Suprapubic skin (tissue), 4 donors: ENCODE measurements around the gene FBRS. TPM values are rescaled to one million over a fixed set of nuclear protein-coding genes. Genes with fewer than 3 reads are reported as not detected.

Experiments used
- DNase-seq, 2 donors: peaks; one replicate each; pipeline ENCODE4 v3.0.0-alpha.2; 2019; ENCODE audit warnings: low spot score in 2 of 2
- H3K27ac ChIP-seq: fragments of 200-600 bp; sonication (generic); one replicate; pipeline ENCODE4 v1.5.1; 2019
- H3K27me3 ChIP-seq: fragments of 200-600 bp; sonication (generic); one replicate; pipeline ENCODE4 v1.5.1; 2019
- H3K36me3 ChIP-seq: fragments of 200-600 bp; sonication (generic); one replicate; pipeline ENCODE4 v1.5.1; 2019
- H3K4me1 ChIP-seq: fragments of 200-600 bp; sonication (generic); one replicate; pipeline ENCODE4 v1.5.1; 2019
- H3K4me3 ChIP-seq: fragments of 200-600 bp; sonication (generic); one replicate; pipeline ENCODE4 v1.5.1; 2019; ENCODE audit warnings: mild to moderate bottlenecking
- H3K9me3 ChIP-seq: fragments of 200-600 bp; sonication (generic); one replicate; pipeline ENCODE4 v1.5.1; 2019
- EP300 ChIP-seq: sonication (generic); formaldehyde crosslinking; IDR thresholded peaks from one replicate; pipeline ENCODE4 v1.6.1; 2017; ENCODE audit warnings: antibody characterized with exemption
- POLR2A ChIP-seq, 2 donors: fragments of 450-650 bp; IDR thresholded peaks; one replicate each; pipeline ENCODE4 v1.6.1; 2017; ENCODE audit warnings: antibody characterized with exemption in 2 of 2, mild to moderate bottlenecking in 2 of 2, moderate library complexity in 2 of 2
- POLR2AphosphoS5 ChIP-seq, 3 donors: sonication (generic); formaldehyde crosslinking; IDR thresholded peaks; one replicate each; pipeline ENCODE4 v1.6.1; 2017; ENCODE audit warnings: antibody characterized with exemption in 3 of 3
- WGBS: methylation state at CpG from one replicate; pipeline ENCODE4 v1.1.5; 2018; 5-methylcytosine and 5-hydroxymethylcytosine counted together
- total RNA-seq, 4 donors: library from RNA; depleted of rRNA; stranded (reverse); fragments of >200 nt; gene quantifications; one replicate each; pipeline ENCODE4 v1.1.0, GENCODE V29; 2016
- TF ChIP-seq, protein P1 (sequence below), 2 donors: fragments of 200-600 bp in 1 of 2; fragments of 450-650 bp in 1 of 2; sonication (generic) in 1 of 2; IDR thresholded peaks; one replicate each; pipeline ENCODE4 v1.5.1; 2016 to 2019; ENCODE audit warnings: antibody characterized with exemption in 2 of 2, mild to moderate bottlenecking in 1 of 2, moderate library complexity in 1 of 2

The FBRS gene
- total RNA-seq, 4 donors from 2014 or later: 64.5 to 81.3 (median 73.1) TPM

DNA sequence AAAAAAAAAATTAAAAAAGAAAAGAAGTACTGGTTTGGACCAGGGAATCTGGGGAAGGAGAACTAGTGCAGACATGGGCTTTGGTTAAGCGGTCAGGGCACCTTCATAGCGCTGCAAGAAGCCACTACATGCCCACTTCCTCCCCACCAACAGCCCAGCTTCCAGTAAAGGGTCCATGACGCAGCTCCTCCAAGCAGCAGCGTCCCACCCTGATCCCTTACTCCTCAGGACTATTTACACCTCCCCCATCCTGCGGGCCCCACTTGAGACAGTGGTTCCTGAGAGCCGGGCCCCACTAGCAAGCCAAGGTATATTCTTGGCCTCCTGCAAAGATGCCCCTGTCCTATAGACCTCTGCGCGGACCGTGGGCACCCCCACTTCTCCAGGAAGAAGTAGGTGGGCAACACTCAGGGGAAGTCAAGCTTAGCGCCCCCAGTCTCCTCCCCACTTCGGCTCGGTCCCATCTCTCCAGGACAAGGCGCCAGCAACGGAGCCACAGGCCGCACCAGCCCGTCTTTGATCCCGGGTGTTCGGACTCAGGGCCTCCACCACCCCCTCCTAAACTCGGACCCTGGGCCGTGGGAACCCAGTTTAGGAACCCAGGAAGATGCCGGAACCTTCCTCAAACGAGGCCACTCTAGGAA lies 8.4 kb upstream of the FBRS start:
- Histone ChIP-seq H3K27ac (peak overlapping the region; percentile 89), H3K36me3 (peaks cover 23% of the 10 kb centered on the region), H3K4me1 (peaks cover 19% of the 10 kb centered on the region), H3K27me3 (no peaks in the 10 kb centered on the region), H3K9me3 (no peaks in the 10 kb centered on the region), H3K4me3 (peak overlapping the region; percentile 76)
- no peak for TF ChIP-seq EP300
- TF ChIP-seq POLR2A (IDR thresholded peaks at IDR 0.05): peak in 1 of 2 donors; percentile 14
- WGBS: 30% methylated on average over 13 of the region's 22 CpGs
- peak in 1 of 2 donors; percentile 86 for DNase-seq

DNA sequence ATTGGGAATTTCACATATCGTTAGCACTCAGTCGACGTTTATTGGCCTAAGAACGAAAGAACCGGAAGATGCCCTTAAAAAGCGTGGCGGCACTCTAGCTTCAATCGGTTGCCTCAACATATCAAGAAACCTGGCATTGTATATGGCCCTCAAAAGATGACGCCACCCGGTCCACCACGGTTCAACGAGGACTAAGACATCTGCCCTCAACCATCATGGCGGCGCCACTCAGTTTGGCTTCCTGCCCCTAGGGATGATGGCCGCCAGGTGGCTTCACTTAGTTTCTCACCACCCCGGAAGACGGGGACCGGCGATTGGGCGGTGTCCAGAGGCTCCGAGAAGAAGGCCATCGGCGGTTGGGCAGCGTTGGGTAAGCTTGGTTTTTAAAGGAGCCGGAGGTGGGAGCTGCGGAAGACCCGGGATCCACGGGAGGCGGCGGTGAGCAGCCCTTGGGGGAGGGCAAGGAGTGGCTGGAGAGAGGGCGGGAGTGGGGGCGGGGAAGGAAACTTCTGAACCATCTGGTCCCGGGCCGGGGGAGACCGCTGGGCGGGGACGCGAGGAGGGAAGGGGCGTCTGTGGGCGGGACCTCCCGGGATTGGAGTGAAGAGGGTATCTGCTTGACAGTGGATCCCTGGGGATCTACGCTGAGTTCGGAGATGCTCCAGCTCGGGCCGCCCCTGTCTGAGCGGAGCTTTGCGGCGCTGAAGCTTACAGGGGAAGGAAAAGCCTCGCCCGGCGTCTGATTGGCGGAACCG lies 7.7 kb upstream of the FBRS start, which contains the start of gene PRR14:
PRR14 (plus strand) TSS at position 592 of the 755 bp plus-strand sequence. CDS start 686 bp downstream, outside the sequence.
- Histone ChIP-seq H3K27me3 (no peaks in the 10 kb centered on the region), H3K9me3 (no peaks in the 10 kb centered on the region), H3K36me3 (peaks cover 30% of the 10 kb centered on the region), H3K4me3 (peak within 1 kb of the TSS; percentile 76), H3K4me1 (peaks cover 19% of the 10 kb centered on the region), H3K27ac (peak within 1 kb of the TSS; percentile 89)
- DNase-seq: peak; percentile 100
- WGBS: 2% methylated on average over 37 of the region's 53 CpGs
- TF ChIP-seq, protein P1, sequence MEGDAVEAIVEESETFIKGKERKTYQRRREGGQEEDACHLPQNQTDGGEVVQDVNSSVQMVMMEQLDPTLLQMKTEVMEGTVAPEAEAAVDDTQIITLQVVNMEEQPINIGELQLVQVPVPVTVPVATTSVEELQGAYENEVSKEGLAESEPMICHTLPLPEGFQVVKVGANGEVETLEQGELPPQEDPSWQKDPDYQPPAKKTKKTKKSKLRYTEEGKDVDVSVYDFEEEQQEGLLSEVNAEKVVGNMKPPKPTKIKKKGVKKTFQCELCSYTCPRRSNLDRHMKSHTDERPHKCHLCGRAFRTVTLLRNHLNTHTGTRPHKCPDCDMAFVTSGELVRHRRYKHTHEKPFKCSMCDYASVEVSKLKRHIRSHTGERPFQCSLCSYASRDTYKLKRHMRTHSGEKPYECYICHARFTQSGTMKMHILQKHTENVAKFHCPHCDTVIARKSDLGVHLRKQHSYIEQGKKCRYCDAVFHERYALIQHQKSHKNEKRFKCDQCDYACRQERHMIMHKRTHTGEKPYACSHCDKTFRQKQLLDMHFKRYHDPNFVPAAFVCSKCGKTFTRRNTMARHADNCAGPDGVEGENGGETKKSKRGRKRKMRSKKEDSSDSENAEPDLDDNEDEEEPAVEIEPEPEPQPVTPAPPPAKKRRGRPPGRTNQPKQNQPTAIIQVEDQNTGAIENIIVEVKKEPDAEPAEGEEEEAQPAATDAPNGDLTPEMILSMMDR (IDR thresholded peaks at IDR 0.05): peak; percentile 32 to 46
- TF ChIP-seq POLR2AphosphoS5 (IDR thresholded peaks at IDR 0.05) (peak in 2 of 3 donors; percentile 93 to 99), EP300 (no peak)

DNA sequence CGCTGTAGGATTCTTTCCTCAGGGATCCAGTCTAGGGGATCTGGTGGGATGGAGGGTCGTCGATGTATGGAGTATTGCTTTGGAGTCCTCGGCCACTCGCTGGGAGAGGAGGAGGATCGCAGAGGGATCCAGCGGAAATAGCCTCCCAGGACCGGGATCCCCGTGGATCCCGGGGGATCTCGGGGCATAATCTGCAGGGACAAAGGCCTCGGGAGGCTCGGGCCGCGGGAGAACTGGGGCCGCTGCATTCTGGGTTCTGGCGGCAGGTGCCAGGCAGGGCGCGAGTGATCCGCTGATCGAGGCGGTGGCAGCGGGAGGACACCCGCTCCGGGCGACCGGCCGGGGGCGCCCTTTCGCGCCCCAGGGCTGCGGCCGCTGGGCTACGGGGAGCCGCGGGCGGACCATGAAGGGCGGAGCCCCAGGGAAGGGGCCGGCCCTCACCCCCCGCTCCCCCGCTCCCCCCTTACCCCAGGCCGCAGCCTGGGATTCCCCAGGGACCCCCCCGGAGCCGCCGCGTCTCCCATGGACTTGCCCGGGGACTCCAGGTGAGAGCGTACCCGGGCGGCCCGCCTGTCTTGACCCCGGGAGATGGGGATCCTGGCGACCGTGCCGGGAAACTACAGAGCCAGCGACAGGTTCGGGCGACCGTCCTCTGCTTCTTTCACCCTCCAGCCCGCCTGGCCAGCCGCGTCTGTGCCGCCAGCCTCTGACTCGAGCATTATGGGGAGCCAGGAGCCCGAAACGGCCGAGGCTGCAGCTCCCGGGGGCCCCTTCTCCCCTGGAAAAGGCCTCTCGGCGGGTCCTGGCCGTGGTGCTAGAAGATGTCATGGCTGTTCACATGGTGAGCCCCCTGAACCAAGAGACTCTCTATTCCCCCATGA lies 6.9 kb upstream of the FBRS start:
- peak; percentile 85 to 87 for DNase-seq
- peak overlapping the region; percentile 76 for H3K4me3 ChIP-seq
- no peaks in the 10 kb centered on the region for H3K27me3 ChIP-seq
- peaks cover 38% of the 10 kb centered on the region for H3K36me3 ChIP-seq
- no peaks in the 10 kb centered on the region for H3K9me3 ChIP-seq
- TF ChIP-seq, protein P1 (IDR thresholded peaks at IDR 0.05): peak in 1 of 2 donors; percentile 60
- no peak for TF ChIP-seq POLR2A (IDR thresholded peaks at IDR 0.05)
- no peak for TF ChIP-seq POLR2AphosphoS5 (IDR thresholded peaks at IDR 0.05)
- peaks cover 19% of the 10 kb centered on the region for H3K4me1 ChIP-seq
- H3K27ac ChIP-seq: peak overlapping the region; percentile 89
- WGBS: under 1% methylated on average over 32 of the region's 71 CpGs

DNA sequence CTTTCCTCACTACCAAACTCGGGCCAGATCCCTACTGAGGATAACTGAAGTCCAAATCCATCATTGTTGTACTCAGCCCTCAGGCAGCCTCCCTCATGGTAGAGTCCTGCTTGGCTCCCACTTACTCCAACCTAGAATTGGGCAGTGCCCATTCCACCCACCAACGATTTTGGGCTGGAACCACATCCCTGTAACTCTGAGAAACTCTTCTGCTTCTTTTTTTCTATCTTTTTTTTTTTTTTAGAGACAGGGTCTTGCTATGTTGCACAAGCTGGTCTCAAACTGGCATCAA lies 6.3 kb upstream of the FBRS start:
- TF ChIP-seq POLR2A (IDR thresholded peaks at IDR 0.05): no peak
- TF ChIP-seq, protein P1 (IDR thresholded peaks at IDR 0.05): no peak
- TF ChIP-seq EP300: no peak
- TF ChIP-seq POLR2AphosphoS5 (IDR thresholded peaks at IDR 0.05): no peak
- Histone ChIP-seq H3K4me1 (peaks cover 23% of the 10 kb centered on the region), H3K27me3 (no peaks in the 10 kb centered on the region), H3K27ac (peak overlapping the region; percentile 89), H3K9me3 (no peaks in the 10 kb centered on the region), H3K4me3 (peak overlapping the region; percentile 76), H3K36me3 (peaks cover 39% of the 10 kb centered on the region)
- DNase-seq: no peak
- 8% methylated on average over 2 of the region's 2 CpGs for WGBS

DNA sequence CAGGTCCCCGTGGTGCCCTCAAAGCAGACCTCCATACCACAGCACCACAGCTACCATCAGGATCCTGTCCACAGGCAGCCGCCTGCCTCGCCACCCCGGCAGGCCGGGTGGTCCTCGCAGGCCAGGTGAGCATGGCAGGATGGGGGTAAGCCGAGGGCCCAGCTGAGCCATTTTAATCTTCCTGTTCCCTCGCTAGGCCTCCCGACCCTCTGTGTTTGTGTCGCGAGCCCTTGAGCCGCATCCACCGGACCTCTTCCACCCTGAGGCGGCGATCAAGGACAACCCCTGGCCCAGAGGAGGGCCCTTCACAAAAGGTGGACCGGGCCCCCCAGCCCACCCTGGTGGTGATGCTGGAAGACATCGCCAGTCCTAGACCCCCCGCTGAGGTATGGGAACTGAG lies 5.5 kb upstream of the FBRS start:
- Histone ChIP-seq H3K27me3 (no peaks in the 10 kb centered on the region), H3K9me3 (no peaks in the 10 kb centered on the region), H3K4me1 (peaks cover 30% of the 10 kb centered on the region), H3K4me3 (no peak overlapping the region), H3K27ac (no peak overlapping the region), H3K36me3 (peaks cover 39% of the 10 kb centered on the region)
- TF ChIP-seq POLR2AphosphoS5 (IDR thresholded peaks at IDR 0.05): no peak
- TF ChIP-seq EP300: no peak
- no peak for TF ChIP-seq POLR2A (IDR thresholded peaks at IDR 0.05)
- TF ChIP-seq, protein P1 (IDR thresholded peaks at IDR 0.05): no peak
- WGBS: 92% methylated on average over 18 of the region's 18 CpGs
- DNase-seq: no peak
